B cell (primary cell): ENCODE results near the gene GALR1. TPM values are rescaled to one million over a fixed set of nuclear protein-coding genes. Genes with fewer than 3 reads are reported as not detected.

Experiments used
- ATAC-seq: fragments of 200-7000 bp; cut with Tn5 transposase; one replicate; pipeline ENCODE4 v1.10.0; 2021; ENCODE audit warnings: low read depth, mild to moderate bottlenecking, moderate number of reproducible peaks, moderate library complexity
- CTCF ChIA-PET: fragments of 350-600 bp; sonication (Branson Sonifier 250); formaldehyde crosslinking; loops from one replicate; lab custom pipeline; 2021; ENCODE audit warnings: antibody characterized with exemption, inconsistent platforms; lab: Charles Lee
- POLR2A ChIA-PET: fragments of 350-600 bp; sonication (Branson Sonifier 250); formaldehyde crosslinking; loops from one replicate; lab custom pipeline; 2021; ENCODE audit warnings: antibody characterized with exemption; lab: Charles Lee
- DNase-seq: peaks from one replicate; pipeline ENCODE4 v3.0.0; 2013
- H2AFZ ChIP-seq: 2 replicates; pipeline ENCODE4 v1.6.1; 2012; ENCODE audit warnings: mild to moderate bottlenecking, low read depth, low read length; ENCODE audit not compliant: insufficient read depth, poor library complexity, severe bottlenecking
- H3K27ac ChIP-seq, 2 donors: 1 replicate in 1 of 2; 2 replicates in 1 of 2; pipeline ENCODE4 v1.5.1; 2012 to 2013; ENCODE audit warnings: low read length in 2 of 2, mild to moderate bottlenecking in 2 of 2, moderate library complexity in 1 of 2
- H3K27me3 ChIP-seq, 4 experiments: fragments of 200-600 bp in 1 of 4; sonication (generic) in 1 of 4; replicated peaks in 1 of 4; 1 replicate in 2 of 4; 2 replicates in 2 of 4; pipeline versions ENCODE4 v1.6.1 to v1.7.0; 2013 to 2016; ENCODE audit warnings: low read length in 3 of 4, mild to moderate bottlenecking in 2 of 4, mixed read lengths in 1 of 4, moderate library complexity in 1 of 4; ENCODE audit not compliant: insufficient read depth in 4 of 4, control insufficient read depth in 3 of 4; ENCODE audit errors: control extremely low read depth in 1 of 4
- H3K36me3 ChIP-seq, 2 experiments: replicated peaks in 1 of 2; 1 replicate in 1 of 2; 2 replicates in 1 of 2; pipeline versions ENCODE4 v1.6.1 to v1.7.1; 2013; ENCODE audit warnings: low read length in 1 of 2; ENCODE audit not compliant: insufficient read depth in 2 of 2, control insufficient read depth in 1 of 2; ENCODE audit errors: control extremely low read depth in 1 of 2, extremely low read depth in 1 of 2
- H3K4me1 ChIP-seq, 2 donors: fragments of 200-600 bp in 1 of 2; sonication (generic) in 1 of 2; 1 replicate in 1 of 2; 2 replicates in 1 of 2; pipeline versions ENCODE4 v1.5.1 to v1.6.1; 2013 to 2017; ENCODE audit warnings: low read length in 2 of 2; ENCODE audit not compliant: control insufficient read depth in 2 of 2, insufficient read depth in 2 of 2
- H3K4me2 ChIP-seq: replicated peaks from 2 replicates; pipeline ENCODE3; 2012; ENCODE audit warnings: mild to moderate bottlenecking, low read depth, low read length; ENCODE audit not compliant: poor library complexity, severe bottlenecking
- H3K4me3 ChIP-seq, 5 experiments: fragments of 200-600 bp in 1 of 5; sonication (generic) in 1 of 5; 1 replicate in 3 of 5; 2 replicates in 2 of 5; pipeline versions ENCODE4 v1.5.1 to v1.7.0; 2011 to 2016; ENCODE audit warnings: low read length in 4 of 5, mild to moderate bottlenecking in 4 of 5, low read depth in 2 of 5, control low read depth in 1 of 5, moderate library complexity in 1 of 5; ENCODE audit not compliant: insufficient read depth in 1 of 5; ENCODE audit errors: control extremely low read depth in 1 of 5, extremely low read depth in 1 of 5
- H3K79me2 ChIP-seq: fragments of 200-600 bp; sonication (generic); one replicate; pipeline ENCODE4 v1.6.0; 2016; ENCODE audit warnings: low read length; ENCODE audit not compliant: control insufficient read depth, insufficient read depth
- H3K9ac ChIP-seq: fragments of 200-600 bp; sonication (generic); 2 replicates; pipeline ENCODE4 v1.6.1; 2017; ENCODE audit warnings: mild to moderate bottlenecking, low read length, moderate library complexity
- H3K9me3 ChIP-seq, 3 donors: one replicate each; pipeline versions ENCODE4 v1.6.1 to v1.7.1; 2013; ENCODE audit warnings: low read length in 2 of 3; ENCODE audit not compliant: control insufficient read depth in 2 of 3, insufficient read depth in 1 of 3; ENCODE audit errors: control extremely low read depth in 1 of 3
- H4K20me1 ChIP-seq: 2 replicates; pipeline ENCODE4 v1.6.0; 2012; ENCODE audit warnings: mild to moderate bottlenecking, low read length; ENCODE audit not compliant: insufficient read depth, control insufficient read depth, poor library complexity, severe bottlenecking
- H3K27ac Mint-ChIP-seq: one replicate; pipeline ENCODE4 v1.8.0; 2021; ENCODE audit warnings: mixed read lengths
- H3K27me3 Mint-ChIP-seq: one replicate; pipeline ENCODE4 v1.8.0; 2021; ENCODE audit warnings: mixed read lengths
- H3K4me1 Mint-ChIP-seq: one replicate; pipeline ENCODE4 v1.8.0; 2021; ENCODE audit warnings: mixed read lengths
- H3K4me3 Mint-ChIP-seq: one replicate; pipeline ENCODE4 v1.8.0; 2021; ENCODE audit warnings: mixed read lengths
- H3K9me3 Mint-ChIP-seq: one replicate; pipeline ENCODE4 v1.8.0; 2022; ENCODE audit warnings: mixed read lengths; ENCODE audit not compliant: insufficient read depth
- CTCF ChIP-seq: fragments of 200-600 bp; IDR thresholded peaks from one replicate; pipeline ENCODE4 v1.8.0; 2022; ENCODE audit warnings: antibody characterized with exemption, mild to moderate bottlenecking
- EZH2 ChIP-seq: IDR thresholded peaks from 2 replicates; pipeline ENCODE4 v1.6.1; 2012; ENCODE audit warnings: borderline replicate concordance, low read depth, mild to moderate bottlenecking, moderate library complexity, low read length; ENCODE audit not compliant: insufficient read depth, poor library complexity, severe bottlenecking
- WGBS: methylation state at CpG from one replicate; pipeline ENCODE4 v1.1.5; 2013; ENCODE audit warnings: missing lambda C conversion rate; ENCODE audit not compliant: insufficient coverage; 5-methylcytosine and 5-hydroxymethylcytosine counted together
- intact Hi-C: fragments of 100-400 bp; cut with micrococcal nuclease; formaldehyde crosslinking; loops from one replicate; pipeline ENCODE4 v1.10.0; 2022
- polyA plus RNA-seq: library from polyadenylated mRNA; depleted of rRNA; stranded (reverse); fragments of >200 nt; gene quantifications from 2 replicates; pipeline ENCODE4 v1.2.3, GENCODE V29; 2012
- total RNA-seq, 2 donors: library from RNA; stranded (reverse); fragments of 120-200 nt in 1 of 2; gene quantifications; 1 replicate in 1 of 2; 2 replicates in 1 of 2; pipeline versions ENCODE4 v1.2.3 to v1.2.4, GENCODE V29; 2013 to 2022

GALR1 gene
- total and polyA plus RNA-seq, 2 donors (not counting 1 experiment from before 2014, with no cell fraction given): not detected

GRCh38 chr18:77267969-77268368, 18.3 kb downstream of the GALR1 start:
- Mint-ChIP-seq H3K4me3 (no peak overlapping the region), H3K27me3 (peaks cover 30% of the 10 kb centered on the region), H3K4me1 (no peaks in the 10 kb centered on the region), H3K9me3 (peaks cover 6% of the 10 kb centered on the region), H3K27ac (no peak overlapping the region)
- ChIA-PET CTCF (no interaction called here), POLR2A (no interaction called here)
- no CpG with 5 or more reads among the region's 6 CpGs for WGBS
- Histone ChIP-seq H3K79me2 (no peaks in the 10 kb centered on the region), H3K36me3 (no peaks in the 10 kb centered on the region), H3K4me2 (no peak overlapping the region), H4K20me1 (no peaks in the 10 kb centered on the region), H3K27ac (no peak overlapping the region), H3K4me1 (no peaks in the 10 kb centered on the region), H3K27me3 (peaks cover 0 to 3% (median under 1%) of the 10 kb centered on the region in 4 experiments), H3K9me3 (peaks cover 0 to 17% (median 7%) of the 10 kb centered on the region in 3 donors), H3K4me3 (no peak overlapping the region), H3K9ac (no peak overlapping the region), H2AFZ (no peak overlapping the region)
- intact Hi-C loops: no loop called here
- no peak for DNase-seq
- TF ChIP-seq CTCF (no peak), EZH2 (no peak)
- no peak for ATAC-seq

- Histone ChIP-seq H3K4me2 (no peak overlapping the region), H3K27ac (no peak overlapping the region), H3K4me1 (no peaks in the 10 kb centered on the region), H3K9ac (no peak overlapping the region), H3K79me2 (no peaks in the 10 kb centered on the region), H3K27me3 (peaks cover 0 to 3% (median under 1%) of the 10 kb centered on the region in 4 experiments), H3K9me3 (peaks cover 0 to 17% (median 7%) of the 10 kb centered on the region in 3 donors), H4K20me1 (no peaks in the 10 kb centered on the region), H3K4me3 (no peak overlapping the region), H2AFZ (no peak overlapping the region), H3K36me3 (no peaks in the 10 kb centered on the region)
- no peaks in the 10 kb centered on the region for H3K4me1 Mint-ChIP-seq
- CTCF ChIA-PET: no interaction called here
- H3K9me3 Mint-ChIP-seq: peaks cover 6% of the 10 kb centered on the region
- DNase-seq (no peak), ATAC-seq (no peak)
- 100% methylated on average over 5 of the region's 9 CpGs for WGBS
- peaks cover 32% of the 10 kb centered on the region for H3K27me3 Mint-ChIP-seq
- no peak overlapping the region for H3K27ac Mint-ChIP-seq
- H3K4me3 Mint-ChIP-seq: no peak overlapping the region
- TF ChIP-seq CTCF (no peak), EZH2 (no peak)
- intact Hi-C loops: no loop called here
- POLR2A ChIA-PET: no interaction called here
Measured at GRCh38 chr18:77268456-77268855, 18.8 kb downstream of the GALR1 start.
